Activated CD8-positive, alpha-beta T cell treated with anti-CD3 and anti-CD28 coated beads, Interleukin-2, amount 10 ng/mL, durations not matched to agents 7 days and 5 days (primary cell): ENCODE results near the gene ABI1. TPM values are rescaled to one million over a fixed set of nuclear protein-coding genes. Genes with fewer than 3 reads are reported as not detected.

Experiments
- ATAC-seq: fragments of 150-1000 bp; cut with Tn5 transposase; one replicate; pipeline ENCODE4 v1.10.0; 2021; ENCODE audit warnings: moderate library complexity
- CTCF ChIA-PET: fragments of 350-600 bp; sonication (Branson Sonifier 250); formaldehyde crosslinking; loops from one replicate; lab custom pipeline; 2021; ENCODE audit warnings: antibody characterized with exemption; lab: Charles Lee
- POLR2A ChIA-PET: fragments of 350-600 bp; sonication (Branson Sonifier 250); formaldehyde crosslinking; loops from one replicate; lab custom pipeline; 2021; ENCODE audit warnings: antibody characterized with exemption; lab: Charles Lee
- DNase-seq: peaks from one replicate; pipeline ENCODE4 v3.0.0-alpha.2; 2020
- H3K27ac Mint-ChIP-seq: one replicate; pipeline ENCODE4 v1.8.0; 2021; ENCODE audit warnings: mild to moderate bottlenecking, mixed read lengths
- H3K27me3 Mint-ChIP-seq: one replicate; pipeline ENCODE4 v1.8.0; 2021; ENCODE audit warnings: low read depth, mixed read lengths
- H3K36me3 Mint-ChIP-seq: one replicate; pipeline ENCODE4 v1.8.0; 2021; ENCODE audit warnings: low read depth, mixed read lengths
- H3K4me1 Mint-ChIP-seq: one replicate; pipeline ENCODE4 v1.8.0; 2021; ENCODE audit warnings: low read depth, mixed read lengths
- H3K4me3 Mint-ChIP-seq: one replicate; pipeline ENCODE4 v1.8.0; 2021; ENCODE audit warnings: mild to moderate bottlenecking, mixed read lengths
- H3K9me3 Mint-ChIP-seq: one replicate; pipeline ENCODE4 v1.8.0; 2022; ENCODE audit warnings: mixed read lengths; ENCODE audit not compliant: insufficient read depth
- total RNA-seq, 2 experiments: library from RNA; stranded (reverse); gene quantifications; one replicate each; pipeline ENCODE4 v1.2.3, GENCODE V29; 2021

Gene ABI1
- total RNA-seq, 2 experiments from 2014 or later, result 46.9 to 49.7 TPM

DNA sequence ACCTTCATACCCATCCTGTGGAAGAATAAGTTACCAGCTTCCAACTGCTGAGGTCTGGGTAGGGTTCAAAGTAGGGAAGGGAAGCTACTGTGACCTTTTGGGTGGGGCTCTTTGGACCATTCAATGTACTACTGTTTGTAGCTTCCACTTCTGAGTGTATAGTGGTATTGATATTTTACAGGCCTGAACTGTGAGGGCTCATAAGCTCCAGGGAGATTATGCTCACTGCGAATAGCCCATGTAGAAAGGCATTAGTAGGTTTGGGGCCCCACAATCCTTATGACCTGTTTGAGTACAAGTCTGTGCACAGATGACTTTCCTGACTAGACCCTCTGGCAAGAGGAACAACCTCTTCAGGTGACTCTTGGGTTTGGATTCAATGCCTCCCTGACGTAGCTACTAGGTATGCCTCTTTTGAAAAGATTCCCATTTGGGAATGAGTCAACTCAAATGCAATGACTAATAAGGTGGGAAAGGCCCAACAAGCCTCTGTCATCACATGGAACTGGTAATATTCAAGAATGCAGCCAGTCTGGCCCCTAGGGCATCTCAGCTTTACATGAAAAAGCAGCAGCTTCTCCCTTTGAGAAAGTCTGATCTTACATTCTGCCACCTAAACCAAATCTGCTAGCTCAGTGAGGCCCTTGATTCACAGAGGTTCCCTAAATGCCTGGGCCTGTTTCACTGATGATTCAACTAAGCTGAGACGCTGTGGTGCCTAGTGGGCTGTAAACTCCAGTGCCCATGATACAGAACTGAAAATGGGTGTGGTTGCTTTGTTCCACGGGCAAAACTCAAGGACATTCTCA, 79.8 kb downstream of the ABI1 start:
- Mint-ChIP-seq H3K4me3 (no peak overlapping the region), H3K4me1 (peaks cover 22% of the 10 kb centered on the region), H3K27ac (no peak overlapping the region), H3K27me3 (no peaks in the 10 kb centered on the region), H3K9me3 (no peaks in the 10 kb centered on the region), H3K36me3 (peaks cover 16% of the 10 kb centered on the region)
- ATAC-seq (no peak), DNase-seq (no peak)
- ChIA-PET CTCF (interaction anchor here (0.7 to 1.5 kb wide), 4 partner anchors 22 to 81 kb away, joined by 3 to 4 read pairs (median 4); no protein-coding TSS in a partner anchor), POLR2A (no interaction called here)

DNA sequence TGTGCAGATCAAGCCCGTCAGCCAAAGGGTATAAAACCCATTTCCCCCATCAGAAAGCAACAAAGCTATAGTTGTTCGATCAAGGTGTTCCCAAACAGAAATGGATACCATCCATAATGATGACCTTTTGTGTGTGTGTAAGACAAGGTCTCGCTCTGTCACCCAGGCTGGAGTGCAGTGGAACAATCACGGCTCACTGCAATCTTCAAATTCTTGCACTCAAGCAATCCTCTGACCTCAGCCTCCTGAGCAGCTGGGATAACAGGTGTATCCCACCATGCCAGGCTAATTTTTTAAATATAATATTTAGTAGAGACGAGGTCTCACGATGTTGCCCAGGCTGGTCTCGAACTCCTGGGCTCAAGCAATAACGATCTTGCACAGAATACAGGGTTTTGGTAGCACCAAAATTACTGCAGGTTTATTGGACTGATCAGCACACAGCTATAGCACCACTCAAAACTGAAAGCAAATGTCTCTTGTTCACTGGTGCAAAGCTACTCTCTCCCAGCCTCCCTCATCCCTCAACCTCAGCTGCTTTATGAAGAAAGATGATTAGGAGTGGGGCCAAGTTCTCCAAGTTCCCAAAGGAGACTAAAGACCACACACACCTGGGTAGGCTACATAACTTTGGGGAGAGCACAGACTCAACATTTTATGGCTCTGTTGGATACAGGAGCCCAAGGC, 80.5 kb downstream of the ABI1 start:
- Mint-ChIP-seq H3K9me3 (no peaks in the 10 kb centered on the region), H3K27me3 (no peaks in the 10 kb centered on the region), H3K4me3 (no peak overlapping the region), H3K27ac (no peak overlapping the region), H3K4me1 (peaks cover 22% of the 10 kb centered on the region), H3K36me3 (peaks cover 18% of the 10 kb centered on the region)
- no peak for ATAC-seq
- no peak for DNase-seq
- CTCF ChIA-PET, result interaction anchor here (1.0 kb wide), 2 partner anchors 21 to 26 kb away, joined by 3 to 4 read pairs; no protein-coding TSS in a partner anchor
- POLR2A ChIA-PET, result no interaction called here

DNA sequence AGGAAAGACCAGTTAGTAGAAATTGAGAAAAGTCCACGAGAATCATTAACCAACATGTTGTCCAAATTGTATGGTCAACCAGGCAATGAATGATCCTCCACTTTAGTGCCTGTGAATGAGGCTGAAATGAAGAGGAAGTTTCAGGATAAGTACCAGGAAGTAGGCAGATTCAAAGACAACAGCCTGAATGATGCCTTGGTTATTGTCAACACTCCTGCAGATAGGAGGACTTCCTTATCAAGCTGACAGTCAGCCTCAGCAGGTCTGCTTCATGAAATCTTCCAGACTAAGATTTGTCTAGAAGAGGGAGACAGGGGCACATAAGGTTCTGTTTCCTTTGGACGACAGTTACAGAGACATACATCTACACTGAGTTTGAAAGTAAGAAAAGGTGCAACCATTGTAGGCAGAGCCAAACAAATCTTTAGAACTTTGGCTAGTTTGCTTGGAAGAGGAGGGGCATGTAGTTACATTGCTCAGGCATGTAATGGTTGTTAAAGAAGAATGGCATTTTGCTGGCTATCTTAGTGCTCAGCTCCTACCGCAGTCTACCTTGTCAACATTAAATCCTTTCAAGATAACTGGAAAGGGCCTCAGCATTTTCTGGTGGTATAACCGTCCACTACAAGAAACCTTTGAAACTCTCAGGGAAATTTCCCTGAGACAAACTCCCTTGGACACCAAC, 81.4 kb downstream of the ABI1 start:
- Mint-ChIP-seq H3K27me3 (no peaks in the 10 kb centered on the region), H3K36me3 (peaks cover 14% of the 10 kb centered on the region), H3K27ac (no peak overlapping the region), H3K4me3 (no peak overlapping the region), H3K9me3 (no peaks in the 10 kb centered on the region), H3K4me1 (peaks cover 22% of the 10 kb centered on the region)
- CTCF ChIA-PET, result no interaction called here
- no peak for DNase-seq
- ATAC-seq, result no peak
- POLR2A ChIA-PET, result no interaction called here

DNA sequence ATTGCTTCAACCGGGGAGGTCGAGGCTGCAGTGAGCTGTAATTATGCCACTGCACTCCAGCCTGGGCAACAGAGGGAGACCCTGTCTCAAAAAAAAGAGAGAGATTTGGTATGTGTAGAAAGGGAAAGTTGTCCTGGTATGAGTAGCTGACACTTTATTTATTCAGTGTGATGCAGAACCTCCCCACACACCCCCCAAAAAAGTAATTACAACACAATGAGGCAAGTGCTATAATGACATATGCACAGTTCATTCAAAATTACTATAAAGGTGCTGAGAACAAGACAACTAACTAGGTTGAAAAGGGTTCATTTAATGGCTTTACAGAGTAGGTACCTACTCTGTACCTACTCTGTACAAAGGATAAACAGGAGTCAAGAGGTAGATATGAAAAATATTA, 83.1 kb downstream of the ABI1 start:
- peaks cover 26% of the 10 kb centered on the region for H3K4me1 Mint-ChIP-seq
- H3K4me3 Mint-ChIP-seq, result no peak overlapping the region
- peaks cover 4% of the 10 kb centered on the region for H3K9me3 Mint-ChIP-seq
- H3K27me3 Mint-ChIP-seq, result no peaks in the 10 kb centered on the region
- no peak for DNase-seq
- H3K36me3 Mint-ChIP-seq, result peaks cover 14% of the 10 kb centered on the region
- ChIA-PET POLR2A (no interaction called here), CTCF (no interaction called here)
- H3K27ac Mint-ChIP-seq, result peak overlapping the region; percentile 50
- no peak for ATAC-seq

DNA sequence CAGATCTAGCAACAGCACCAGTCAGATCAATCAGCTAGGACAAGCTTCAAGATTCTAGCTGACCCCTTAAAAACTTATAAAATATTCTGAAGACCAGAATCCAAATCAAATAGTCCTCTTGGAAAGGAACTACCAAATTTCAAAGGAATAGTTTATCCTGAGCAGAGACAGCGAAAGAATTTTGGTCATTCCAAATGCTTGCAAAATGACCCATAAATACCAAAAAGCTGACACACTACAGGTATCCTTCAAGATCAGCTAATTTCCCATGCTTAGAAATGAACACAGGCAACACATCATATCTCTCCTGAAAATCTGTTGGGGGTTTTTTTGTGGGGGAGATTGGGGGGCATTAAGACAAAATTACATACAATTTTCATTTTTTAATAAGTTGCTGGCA, 84.5 kb downstream of the ABI1 start:
- H3K27ac Mint-ChIP-seq, result no peak overlapping the region
- no peaks in the 10 kb centered on the region for H3K27me3 Mint-ChIP-seq
- CTCF ChIA-PET, result interaction anchor here (1.2 to 1.6 kb wide), 2 partner anchors 9 to 50 kb away, joined by 4 to 5 read pairs; no protein-coding TSS in a partner anchor

DNA sequence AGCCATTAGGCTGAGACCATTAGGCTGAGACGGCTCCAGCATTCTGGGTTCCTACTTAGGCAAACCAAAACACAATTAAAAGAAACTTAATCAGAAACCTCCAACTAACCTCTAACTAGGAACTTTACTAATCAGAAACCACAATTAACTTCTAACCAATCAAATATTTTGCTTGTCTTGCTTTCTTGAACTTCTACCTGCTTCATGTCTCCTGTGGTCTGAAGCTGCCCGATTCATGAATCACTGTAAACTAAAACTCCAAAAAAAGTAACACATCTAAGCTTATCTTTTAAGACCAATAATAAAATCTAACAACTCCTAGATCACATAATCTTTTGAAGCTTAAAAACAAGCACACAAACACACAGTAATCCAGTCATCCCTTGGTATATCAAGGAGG, 87.1 kb downstream of the ABI1 start:
- Mint-ChIP-seq H3K4me3 (no peak overlapping the region), H3K4me1 (peaks cover 9% of the 10 kb centered on the region), H3K27ac (no peak overlapping the region), H3K27me3 (no peaks in the 10 kb centered on the region), H3K36me3 (peaks cover 12% of the 10 kb centered on the region), H3K9me3 (peaks cover 4% of the 10 kb centered on the region)
- no peak for ATAC-seq
- DNase-seq, result no peak
- POLR2A ChIA-PET, result no interaction called here
- CTCF ChIA-PET, result interaction anchor here (0.9 to 1.4 kb wide), 2 partner anchors 48 to 1908 kb away, joined by 3 to 4 read pairs; no protein-coding TSS in a partner anchor

More for the DNA sequence above, 84.5 kb downstream of the ABI1 start:
- POLR2A ChIA-PET, result no interaction called here
- DNase-seq (no peak), ATAC-seq (no peak)
- Mint-ChIP-seq H3K4me1 (peaks cover 19% of the 10 kb centered on the region), H3K36me3 (peaks cover 11% of the 10 kb centered on the region), H3K9me3 (peaks cover 4% of the 10 kb centered on the region), H3K4me3 (no peak overlapping the region)

DNA sequence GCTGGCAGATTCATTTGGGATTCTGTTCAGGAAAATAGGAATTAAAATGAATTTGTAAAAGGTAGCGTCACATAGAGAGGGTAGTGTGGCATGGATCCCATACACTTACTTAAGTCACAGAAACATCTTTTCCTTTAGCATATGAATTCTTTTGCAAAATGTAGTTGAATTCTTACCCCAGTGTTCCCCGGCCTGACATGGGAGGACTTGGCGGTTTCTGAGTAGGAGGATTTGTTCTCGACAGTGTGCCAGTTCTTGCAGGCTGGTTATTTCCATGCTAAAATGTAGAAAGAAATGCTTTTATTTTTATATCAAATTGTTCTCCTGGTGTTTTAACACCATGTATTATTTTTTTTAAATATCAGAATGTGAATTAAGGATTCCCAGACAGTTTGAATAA, 90.7 kb downstream of the ABI1 start:
- peaks cover 17% of the 10 kb centered on the region for H3K36me3 Mint-ChIP-seq
- H3K27me3 Mint-ChIP-seq, result no peaks in the 10 kb centered on the region
- ATAC-seq, result no peak
- POLR2A ChIA-PET, result no interaction called here
- H3K4me1 Mint-ChIP-seq, result peaks cover 4% of the 10 kb centered on the region
- CTCF ChIA-PET, result no interaction called here
- no peak overlapping the region for H3K27ac Mint-ChIP-seq
- peaks cover 4% of the 10 kb centered on the region for H3K9me3 Mint-ChIP-seq
- no peak for DNase-seq
- no peak overlapping the region for H3K4me3 Mint-ChIP-seq

DNA sequence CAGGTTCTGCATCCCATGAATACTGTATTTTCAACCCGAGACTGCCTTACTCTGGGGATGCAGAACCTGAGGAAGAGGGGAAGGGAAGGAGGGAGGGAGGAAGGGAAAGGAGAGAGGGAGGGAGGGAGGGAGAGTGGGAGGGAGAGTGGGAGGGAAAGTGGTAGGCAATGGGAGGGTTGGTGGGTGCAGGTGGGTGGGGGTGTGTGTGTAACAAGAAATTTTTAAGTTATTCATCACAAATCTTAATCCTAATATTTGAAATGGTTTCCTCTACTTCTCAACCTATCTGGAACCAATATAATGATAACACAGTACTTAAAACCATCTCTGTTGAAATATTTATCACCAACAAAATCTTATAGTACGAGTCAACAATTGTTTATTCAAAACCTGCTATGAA, 95.2 kb downstream of the ABI1 start:
- Mint-ChIP-seq H3K27ac (no peak overlapping the region), H3K9me3 (no peaks in the 10 kb centered on the region), H3K4me1 (no peaks in the 10 kb centered on the region), H3K4me3 (no peak overlapping the region), H3K27me3 (no peaks in the 10 kb centered on the region), H3K36me3 (peaks cover 25% of the 10 kb centered on the region)
- ATAC-seq, result no peak
- DNase-seq, result no peak
- POLR2A ChIA-PET, result no interaction called here
- CTCF ChIA-PET, result interaction anchor here (1.0 kb wide), 2 partner anchors 22 to 39 kb away, joined by 3 read pairs; no protein-coding TSS in a partner anchor

DNA sequence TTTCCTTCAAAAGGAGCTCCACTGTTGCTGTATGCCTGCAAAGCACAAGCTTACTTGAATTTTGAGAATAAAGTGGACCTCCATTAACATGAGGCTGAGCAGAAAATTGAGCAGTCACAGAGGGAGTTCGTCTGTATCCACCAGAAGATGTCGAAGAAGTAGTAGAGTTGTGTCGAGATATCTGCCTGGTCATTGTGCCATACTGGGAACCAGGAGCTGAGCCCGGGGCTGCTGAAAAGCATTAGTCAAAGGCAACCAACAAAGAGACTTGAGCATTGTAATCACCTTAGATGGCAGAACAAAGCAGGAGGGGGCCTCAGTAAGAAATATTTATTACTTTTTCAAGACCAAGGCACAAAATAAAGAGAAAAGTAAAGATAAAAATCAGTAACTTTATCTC, 101.8 kb downstream of the ABI1 start:
- H3K27me3 Mint-ChIP-seq, result no peaks in the 10 kb centered on the region
- no peak for DNase-seq
- H3K9me3 Mint-ChIP-seq, result no peaks in the 10 kb centered on the region
- ChIA-PET CTCF (interaction anchor here (1.0 to 2.3 kb wide), 5 partner anchors 21 to 124 kb away, joined by 3 to 5 read pairs (median 4); partner anchors contain the start of gene ABI1), POLR2A (no interaction called here)
- H3K4me1 Mint-ChIP-seq, result peaks cover 5% of the 10 kb centered on the region
- no peak overlapping the region for H3K27ac Mint-ChIP-seq
- no peak overlapping the region for H3K4me3 Mint-ChIP-seq
- peaks cover 31% of the 10 kb centered on the region for H3K36me3 Mint-ChIP-seq
- ATAC-seq, result no peak

DNA sequence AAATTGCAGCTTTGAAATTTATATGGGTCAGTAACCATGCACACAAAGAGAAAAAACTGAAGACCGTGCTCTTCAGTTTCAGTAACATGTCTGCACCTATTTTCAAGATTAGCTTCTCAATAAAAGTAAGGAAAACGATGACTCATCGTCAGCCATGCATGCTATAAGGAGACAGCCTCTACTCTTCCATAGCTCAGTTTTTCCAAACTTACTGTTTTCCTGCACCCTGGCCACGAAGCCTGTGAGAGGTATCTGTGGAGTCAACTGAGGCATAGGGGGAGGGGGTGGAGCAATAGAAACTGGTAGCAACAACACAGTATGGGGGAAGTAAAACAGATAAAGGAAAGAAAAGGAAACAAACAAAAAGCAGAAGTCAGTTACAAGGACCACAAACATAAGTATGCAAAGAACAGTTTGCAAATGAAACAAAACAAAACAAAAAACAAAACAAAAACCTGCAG, 105.3 kb downstream of the ABI1 start:
- DNase-seq, result no peak
- Mint-ChIP-seq H3K27ac (peak overlapping the region; percentile 52), H3K27me3 (no peaks in the 10 kb centered on the region), H3K9me3 (no peaks in the 10 kb centered on the region), H3K4me3 (no peak overlapping the region), H3K4me1 (peaks cover 5% of the 10 kb centered on the region), H3K36me3 (peaks cover 32% of the 10 kb centered on the region)
- ChIA-PET POLR2A (interaction anchor here (0.8 kb wide), 1 partner anchor 10 kb away, joined by 3 read pairs; no protein-coding TSS in a partner anchor), CTCF (interaction anchor here (1.0 to 2.0 kb wide), 3 partner anchors 20 to 30 kb away, joined by 3 to 7 read pairs (median 3); no protein-coding TSS in a partner anchor)
- ATAC-seq, result no peak

DNA sequence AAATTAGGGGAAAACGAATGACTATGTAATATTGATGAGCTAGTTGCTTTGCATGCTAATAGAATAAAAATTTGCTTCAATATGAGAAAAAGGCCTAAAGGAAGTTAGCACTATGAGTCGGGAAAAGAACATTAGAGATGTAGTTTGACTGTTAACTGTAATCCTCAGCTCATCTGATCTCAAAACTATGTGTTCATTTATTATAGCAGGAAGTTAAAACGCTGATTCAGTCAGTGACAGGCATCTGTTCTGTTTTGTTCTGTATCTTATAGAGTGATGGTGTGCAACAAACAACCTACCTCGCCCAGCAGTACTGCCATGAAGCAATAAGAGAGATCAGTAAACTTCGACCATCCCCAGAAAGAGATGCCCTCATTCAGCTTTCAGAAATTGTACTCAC, 114.7 kb downstream of the ABI1 start:
- ATAC-seq (no peak), DNase-seq (no peak)
- Mint-ChIP-seq H3K36me3 (peaks cover 55% of the 10 kb centered on the region), H3K9me3 (no peaks in the 10 kb centered on the region), H3K27me3 (no peaks in the 10 kb centered on the region), H3K27ac (no peak overlapping the region), H3K4me1 (peaks cover 8% of the 10 kb centered on the region), H3K4me3 (no peak overlapping the region)
- POLR2A ChIA-PET, result interaction anchor here (0.6 kb wide), 1 partner anchor 60 kb away, joined by 3 read pairs; no protein-coding TSS in a partner anchor
- CTCF ChIA-PET, result interaction anchor here (2.5 kb wide), 1 partner anchor 20 kb away, joined by 8 read pairs; no protein-coding TSS in a partner anchor
